AG04450 (cell line): ENCODE results near the gene GPATCH2. TPM values are rescaled to one million over a fixed set of nuclear protein-coding genes. Genes with fewer than 3 reads are reported as not detected.
A peak's percentile ranks its signal among the peaks of the same experiment; 100 is the strongest.

Source experiments
- CTCF ChIA-PET: fragments of 300-600, 350-600 bp; formaldehyde crosslinking; extraction: SDS; loops from one replicate; lab custom pipeline; 2022; ENCODE audit warnings: antibody characterized with exemption, inconsistent platforms; lab: Charles Lee
- POLR2A ChIA-PET: fragments of 350-600 bp; formaldehyde crosslinking; extraction: SDS; loops from one replicate; lab custom pipeline; 2021; ENCODE audit warnings: antibody characterized with exemption, inconsistent platforms; lab: Yijun Ruan, JAX
- DNase-seq: peaks from one replicate; pipeline ENCODE4 v3.0.0-alpha.2; 2011; ENCODE audit warnings: low read depth, low spot score
- H3K27ac ChIP-seq: one replicate; pipeline ENCODE4 v1.5.1; 2012; ENCODE audit warnings: low read depth, low read length, control low read depth
- H3K27me3 ChIP-seq: one replicate; pipeline ENCODE4 v1.6.0; 2012; ENCODE audit warnings: low read length; ENCODE audit not compliant: control insufficient read depth, insufficient read depth
- H3K4me3 ChIP-seq: 2 replicates; pipeline ENCODE4 v1.5.1; 2011; ENCODE audit warnings: mild to moderate bottlenecking, low read depth, low read length, control low read depth
- H3K9me3 ChIP-seq: 2 replicates; pipeline ENCODE4 v1.5.1; 2012; ENCODE audit warnings: low read length; ENCODE audit not compliant: control insufficient read depth, insufficient read depth
- polyA plus RNA-seq: library from polyadenylated mRNA; depleted of rRNA; stranded (reverse); fragments of >200 nt; gene quantifications from 2 replicates; pipeline ENCODE4 v1.2.3, GENCODE V29; 2011
- TF ChIP-seq, protein P1 (sequence below): IDR thresholded peaks from 2 replicates; pipeline ENCODE4 v1.5.1; 2011; ENCODE audit warnings: low read depth, low read length, control low read depth, inconsistent platforms

GPATCH2 gene
- polyA plus RNA-seq, 1 experiment = 11.1 TPM

DNA sequence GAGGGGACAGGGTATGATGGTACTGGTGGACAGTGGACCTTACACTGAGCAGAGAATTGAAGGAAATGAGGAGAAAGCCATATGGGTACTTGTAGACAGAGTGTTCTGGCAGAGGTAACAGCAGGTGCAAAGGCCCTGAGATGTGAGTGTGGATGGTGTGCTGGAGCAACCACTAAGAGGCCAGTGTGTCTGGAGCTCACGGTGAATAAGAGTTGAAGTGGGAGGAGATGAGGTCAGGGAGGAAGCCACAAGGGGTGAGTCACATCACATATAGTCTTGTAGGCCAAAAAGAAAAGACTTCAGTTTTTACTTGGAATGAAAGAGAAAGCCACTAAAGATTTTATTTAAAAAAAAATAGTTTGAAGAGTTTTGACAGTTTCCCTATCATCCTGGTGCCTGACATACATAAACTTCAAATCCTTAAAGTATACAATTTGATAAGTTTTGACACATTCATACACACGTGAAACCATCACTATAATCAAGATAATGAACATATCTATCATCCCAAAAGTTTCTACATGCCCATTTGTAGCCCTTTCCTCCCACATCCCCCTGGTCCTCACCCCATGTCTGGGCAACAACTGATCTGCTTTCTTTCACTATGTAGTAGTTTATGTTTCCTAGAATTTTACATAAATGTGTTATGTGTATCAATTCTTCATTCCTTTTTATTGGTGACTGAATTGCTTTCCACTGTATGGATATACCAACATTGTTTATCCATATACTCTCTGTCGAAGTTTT, 148.4 kb downstream of the GPATCH2 start:
- no peaks in the 10 kb centered on the region for H3K27me3 ChIP-seq
- no peak overlapping the region for H3K4me3 ChIP-seq
- TF ChIP-seq, protein P1, sequence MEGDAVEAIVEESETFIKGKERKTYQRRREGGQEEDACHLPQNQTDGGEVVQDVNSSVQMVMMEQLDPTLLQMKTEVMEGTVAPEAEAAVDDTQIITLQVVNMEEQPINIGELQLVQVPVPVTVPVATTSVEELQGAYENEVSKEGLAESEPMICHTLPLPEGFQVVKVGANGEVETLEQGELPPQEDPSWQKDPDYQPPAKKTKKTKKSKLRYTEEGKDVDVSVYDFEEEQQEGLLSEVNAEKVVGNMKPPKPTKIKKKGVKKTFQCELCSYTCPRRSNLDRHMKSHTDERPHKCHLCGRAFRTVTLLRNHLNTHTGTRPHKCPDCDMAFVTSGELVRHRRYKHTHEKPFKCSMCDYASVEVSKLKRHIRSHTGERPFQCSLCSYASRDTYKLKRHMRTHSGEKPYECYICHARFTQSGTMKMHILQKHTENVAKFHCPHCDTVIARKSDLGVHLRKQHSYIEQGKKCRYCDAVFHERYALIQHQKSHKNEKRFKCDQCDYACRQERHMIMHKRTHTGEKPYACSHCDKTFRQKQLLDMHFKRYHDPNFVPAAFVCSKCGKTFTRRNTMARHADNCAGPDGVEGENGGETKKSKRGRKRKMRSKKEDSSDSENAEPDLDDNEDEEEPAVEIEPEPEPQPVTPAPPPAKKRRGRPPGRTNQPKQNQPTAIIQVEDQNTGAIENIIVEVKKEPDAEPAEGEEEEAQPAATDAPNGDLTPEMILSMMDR = no peak
- ChIA-PET CTCF (no interaction called here), POLR2A (no interaction called here)
- H3K9me3 ChIP-seq = no peaks in the 10 kb centered on the region
- H3K27ac ChIP-seq = no peak overlapping the region
- peak; percentile 53 for DNase-seq

DNA sequence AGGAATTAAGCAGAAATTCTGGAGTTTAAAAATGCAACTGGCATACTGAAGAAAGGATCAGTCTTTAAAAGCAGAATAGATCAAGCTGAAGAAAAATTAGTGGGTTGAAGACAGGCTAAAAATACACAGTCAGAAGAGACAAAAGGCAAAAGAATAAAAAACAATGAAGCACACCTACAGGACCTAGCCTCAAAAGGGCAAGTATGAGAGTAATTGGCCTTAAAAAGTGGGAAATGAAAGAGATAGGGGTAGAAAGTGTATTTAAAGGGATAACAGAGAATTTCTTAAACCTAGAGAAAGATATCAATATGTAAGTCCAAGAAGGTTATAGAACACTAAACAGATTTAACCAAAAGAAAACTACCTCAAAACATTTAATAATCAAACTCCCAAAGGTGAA, 152.4 kb downstream of the GPATCH2 start:
- ChIA-PET POLR2A (no interaction called here), CTCF (no interaction called here)
- no peaks in the 10 kb centered on the region for H3K9me3 ChIP-seq
- H3K27ac ChIP-seq = no peak overlapping the region
- no peak overlapping the region for H3K4me3 ChIP-seq
- no peak for DNase-seq
- TF ChIP-seq, protein P1 = no peak
- no peaks in the 10 kb centered on the region for H3K27me3 ChIP-seq

DNA sequence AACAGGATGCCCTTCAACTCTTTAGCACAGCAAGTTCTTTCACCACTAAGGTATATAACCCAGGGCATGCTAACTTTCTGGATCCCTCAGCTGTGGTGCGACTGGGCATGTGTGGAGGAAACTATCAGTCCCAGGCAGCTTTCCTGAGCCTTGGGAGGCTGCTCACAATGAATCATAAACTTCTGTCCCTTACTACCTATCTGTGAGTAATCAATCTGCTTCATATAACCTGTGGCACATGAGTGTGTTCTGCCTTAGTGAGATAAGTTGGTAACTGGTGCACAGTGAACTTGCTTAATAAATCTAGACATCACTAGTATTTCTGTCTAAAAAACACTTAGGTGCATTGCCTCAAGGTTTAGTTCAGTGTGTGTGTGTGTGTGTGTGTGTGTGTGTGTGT, 158.0 kb downstream of the GPATCH2 start:
- Histone ChIP-seq H3K27me3 (no peaks in the 10 kb centered on the region), H3K4me3 (no peak overlapping the region), H3K9me3 (no peaks in the 10 kb centered on the region), H3K27ac (no peak overlapping the region)
- TF ChIP-seq, protein P1 = no peak
- ChIA-PET CTCF (no interaction called here), POLR2A (no interaction called here)
- DNase-seq = no peak

DNA sequence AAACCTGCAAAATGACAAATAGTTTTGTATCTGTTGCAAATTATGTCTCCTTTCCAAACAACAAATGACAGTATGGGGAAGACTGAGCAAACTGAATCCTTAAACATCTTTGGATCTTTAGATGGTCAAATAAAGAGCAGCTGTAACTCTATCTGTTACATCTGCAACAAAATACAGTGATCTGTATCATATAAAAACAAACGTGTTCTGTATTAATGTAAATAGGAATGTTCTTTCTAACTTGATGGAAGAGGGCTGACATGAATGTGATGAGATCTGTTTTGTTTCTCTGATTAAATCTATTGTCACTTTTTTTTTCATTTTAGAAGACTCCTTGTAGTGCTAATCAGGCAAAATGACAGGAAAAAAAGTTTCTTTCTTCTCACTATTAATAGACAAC, 159.5 kb downstream of the GPATCH2 start:
- TF ChIP-seq, protein P1 = no peak
- Histone ChIP-seq H3K4me3 (no peak overlapping the region), H3K9me3 (no peaks in the 10 kb centered on the region), H3K27ac (no peak overlapping the region), H3K27me3 (no peaks in the 10 kb centered on the region)
- POLR2A ChIA-PET = no interaction called here
- no peak for DNase-seq
- CTCF ChIA-PET = no interaction called here

DNA sequence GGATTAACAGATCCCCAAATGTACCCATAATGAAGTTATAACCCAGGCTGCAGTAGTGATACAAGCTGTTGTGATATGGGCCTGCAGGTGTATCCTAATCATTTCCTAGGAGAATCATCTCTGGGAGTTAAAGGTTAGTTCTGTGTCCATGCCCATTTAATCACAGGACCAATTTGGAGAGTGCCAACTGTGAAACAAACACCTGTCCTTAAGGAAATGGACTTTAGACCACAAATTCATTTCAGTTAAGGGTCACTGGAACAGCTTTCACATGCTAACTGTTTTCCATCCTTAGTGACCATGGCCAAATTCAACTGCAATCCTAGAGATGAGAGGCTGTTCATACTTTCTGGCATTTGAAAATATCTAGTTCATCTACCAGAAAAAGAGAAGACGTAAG, 160.9 kb downstream of the GPATCH2 start:
- Histone ChIP-seq H3K4me3 (no peak overlapping the region), H3K27me3 (no peaks in the 10 kb centered on the region), H3K27ac (no peak overlapping the region), H3K9me3 (peaks cover 2% of the 10 kb centered on the region; the same call in 1 of the 2 replicates)
- TF ChIP-seq, protein P1 = no peak
- POLR2A ChIA-PET = no interaction called here
- no peak for DNase-seq
- CTCF ChIA-PET = no interaction called here
